Measurements from ENCODE around the gene DNAJC17.

Gene DNAJC17

GRCh38 chr15:40731034-40731433 lies 76.2 kb downstream of the DNAJC17 start:
- no peak for DNase-seq

GRCh38 chr15:40723919-40724318 lies 83.4 kb downstream of the DNAJC17 start:
- no peak for DNase-seq

GRCh38 chr15:40722934-40723333 lies 84.3 kb downstream of the DNAJC17 start:
- peak in 1 of 2 donors; percentile 9 for DNase-seq

- no peak for DNase-seq
Measured at GRCh38 chr15:40722354-40722753, 84.9 kb downstream of the DNAJC17 start.

- DNase-seq: peak; percentile 42 to 43
Measured at GRCh38 chr15:40721701-40722100, 85.6 kb downstream of the DNAJC17 start.

GRCh38 chr15:40716165-40716564 lies 91.1 kb downstream of the DNAJC17 start:
- DNase-seq: no peak

Measured in inflammatory macrophage treated with lipopolysaccharide for 1 hour (primary cell).